Measurements from ENCODE around the gene RUNDC1.
"Not testable (repeated sequence)": the region's sequence is repeated elsewhere in the genome, so short reads cannot be mapped to it uniquely, and the experiment has no call there.

Gene RUNDC1

GRCh38 chr17:42980274-42980765 lies at the start of gene RUNDC1:
RUNDC1 (plus strand) TSS chr17:42980565; CDS start chr17:42980577, 12 bp downstream.
- DNase-seq (ENCODE audit: low read depth) = peak; percentile 85

- peak; percentile 65 for DNase-seq (ENCODE audit: low read depth)
Observed at GRCh38 chr17:42937712-42938596, 42.4 kb upstream of the RUNDC1 start.

GRCh38 chr17:42944211-42944610 lies 36.2 kb upstream of the RUNDC1 start:
- no peak for DNase-seq (ENCODE audit: low read depth)

- no peak for DNase-seq (ENCODE audit: low read depth)
Observed at GRCh38 chr17:42946812-42947211, 33.6 kb upstream of the RUNDC1 start.

- DNase-seq (ENCODE audit: low read depth) = no peak
Observed at GRCh38 chr17:42950044-42950783, 30.2 kb upstream of the RUNDC1 start.

DNA sequence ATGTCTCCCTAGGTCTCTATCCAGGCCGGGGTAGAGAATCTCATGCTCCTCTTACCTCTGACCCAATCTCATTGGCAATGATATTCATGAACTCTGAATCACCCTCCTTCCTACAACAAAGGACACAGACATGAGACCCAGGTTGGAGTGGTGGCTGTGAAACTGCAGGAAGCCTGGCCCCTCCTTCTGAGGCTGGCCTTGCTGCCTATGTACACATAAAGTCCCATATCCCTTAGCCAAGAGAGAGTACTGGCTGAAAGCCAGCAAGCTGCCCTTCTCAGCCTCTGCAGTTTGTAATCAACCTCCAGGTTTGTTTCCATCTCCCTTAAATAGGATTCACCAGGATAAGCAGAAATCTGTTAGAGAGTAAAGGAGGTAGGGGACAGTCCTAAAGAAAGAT lies 26.7 kb upstream of the RUNDC1 start:
- DNase-seq (ENCODE audit: low read depth) = peak; percentile 16

DNA sequence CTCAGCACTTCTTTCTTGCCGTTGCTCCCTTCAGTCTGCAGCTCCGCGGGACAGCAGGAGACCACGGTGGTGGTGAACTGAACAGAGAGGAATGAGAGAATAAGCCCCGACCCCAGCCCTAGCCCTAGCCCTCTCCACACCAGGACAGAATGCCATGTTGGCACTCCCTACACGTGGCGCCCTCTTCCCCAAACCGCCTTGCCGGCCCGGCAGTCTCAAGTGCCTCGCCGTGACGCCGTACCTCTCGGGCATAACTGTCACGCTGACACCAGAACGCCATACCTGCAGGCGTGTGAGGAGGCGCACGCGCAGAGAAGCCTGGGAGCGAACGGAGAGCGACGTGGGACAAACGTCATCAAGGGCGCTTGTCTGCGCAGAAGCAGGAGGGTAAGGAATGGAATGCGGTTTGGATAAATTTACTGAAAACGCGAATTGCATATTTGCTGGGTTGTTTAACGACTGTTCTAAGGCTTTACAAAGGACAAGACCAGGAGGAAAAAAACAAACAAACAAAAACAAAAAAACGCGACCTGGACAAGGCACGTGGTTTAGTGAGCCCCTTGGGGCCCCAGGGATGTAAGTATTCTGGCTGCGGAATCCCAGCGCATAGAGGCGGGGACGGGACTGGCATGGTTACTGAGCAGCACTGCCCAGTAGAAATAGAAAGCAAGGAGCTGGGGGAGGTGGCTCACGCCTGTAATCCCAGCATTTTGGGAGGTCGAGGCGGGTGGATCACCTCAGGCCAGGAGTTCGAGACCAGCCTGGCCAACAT lies 16.0 kb upstream of the RUNDC1 start, which contains the start of gene AARSD1:
TSS of gene AARSD1 (minus strand) at position 294 of the 772 bp plus-strand sequence. CDS start at position 280, 14 bp downstream.
- DNase-seq (ENCODE audit: low read depth) = peak; percentile 95

DNA sequence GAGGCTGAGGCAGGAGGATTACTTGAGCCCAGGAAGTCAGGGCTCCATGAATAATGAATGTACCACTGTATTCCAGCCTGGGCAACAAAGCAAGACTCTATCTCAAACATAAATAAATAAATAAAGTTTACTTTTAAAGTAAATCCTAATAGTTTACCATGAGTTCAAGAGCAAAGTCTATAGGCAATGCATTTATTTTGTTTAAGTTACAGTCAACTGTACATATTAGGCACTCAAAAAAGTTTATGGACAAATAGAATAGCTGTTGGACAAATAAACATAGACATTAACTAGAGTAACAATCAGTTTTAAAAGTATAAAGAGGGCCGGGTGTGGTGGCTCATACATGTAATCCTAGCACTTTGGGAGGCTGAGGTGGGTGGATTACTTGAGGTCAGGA lies 12.4 kb upstream of the RUNDC1 start:
- no peak for DNase-seq (ENCODE audit: low read depth)

- DNase-seq (ENCODE audit: low read depth) = peak; percentile 41
Observed at GRCh38 chr17:42969001-42969581, 11.3 kb upstream of the RUNDC1 start.

DNA sequence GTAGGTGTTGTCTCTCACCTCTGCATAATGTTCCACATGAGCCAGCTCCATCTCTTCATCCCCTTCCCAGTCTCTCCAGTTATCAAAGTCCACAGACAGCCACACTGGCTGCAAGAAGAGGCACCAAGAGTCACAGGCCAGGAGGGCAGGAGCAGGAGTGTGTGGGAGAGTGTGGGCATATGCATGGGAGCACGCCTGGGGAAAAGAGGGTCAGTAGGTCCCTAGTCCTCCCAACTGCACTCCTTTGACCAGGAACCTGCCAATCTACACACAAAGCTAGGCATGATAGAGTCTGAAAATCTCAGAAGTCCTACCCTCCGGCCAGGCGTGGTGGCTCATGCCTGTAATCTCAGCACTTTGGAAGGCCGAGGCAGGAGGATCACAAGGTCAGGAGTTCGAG lies 8.8 kb upstream of the RUNDC1 start:
- DNase-seq (ENCODE audit: low read depth) = no peak

DNA sequence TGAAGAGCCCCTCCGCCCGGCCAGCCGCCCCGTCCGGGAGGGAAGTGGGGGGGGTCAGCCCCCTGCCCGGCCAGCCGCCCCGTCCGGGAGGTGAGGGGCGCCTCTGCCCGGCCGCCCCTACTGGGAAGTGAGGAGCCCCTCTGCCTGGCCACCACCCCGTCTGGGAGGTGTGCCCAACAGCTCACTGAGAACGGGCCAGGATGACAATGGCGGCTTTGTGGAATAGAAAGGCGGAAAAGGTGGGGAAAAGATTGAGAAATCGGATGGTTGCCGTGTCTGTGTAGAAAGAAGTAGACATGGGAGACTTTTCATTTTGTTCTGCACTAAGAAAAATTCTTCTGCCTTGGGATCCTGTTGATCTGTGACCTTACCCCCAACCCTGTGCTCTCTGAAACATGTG lies 7.0 kb upstream of the RUNDC1 start:
- DNase-seq (ENCODE audit: low read depth) = not testable (repeated sequence)

DNA sequence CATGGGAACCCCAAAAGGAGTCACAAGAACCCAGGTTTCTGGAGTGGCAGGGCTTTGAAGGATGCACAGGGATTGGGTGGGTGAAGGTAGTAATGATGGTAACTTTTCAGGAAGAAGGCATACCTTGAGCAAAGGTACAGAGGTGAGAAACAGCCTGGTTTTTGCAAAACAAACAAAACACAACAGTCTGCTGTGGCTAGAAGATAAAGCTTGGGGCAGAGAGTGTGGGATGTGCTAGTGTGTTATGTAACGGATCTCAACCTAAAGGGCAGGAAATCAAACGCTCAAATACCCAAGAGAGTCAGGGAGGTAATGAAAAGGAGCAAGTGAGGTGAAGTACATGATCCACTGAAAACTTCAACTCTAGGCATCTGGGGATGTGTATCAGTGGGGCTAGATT lies 5.1 kb upstream of the RUNDC1 start:
- DNase-seq (ENCODE audit: low read depth) = no peak

DNA sequence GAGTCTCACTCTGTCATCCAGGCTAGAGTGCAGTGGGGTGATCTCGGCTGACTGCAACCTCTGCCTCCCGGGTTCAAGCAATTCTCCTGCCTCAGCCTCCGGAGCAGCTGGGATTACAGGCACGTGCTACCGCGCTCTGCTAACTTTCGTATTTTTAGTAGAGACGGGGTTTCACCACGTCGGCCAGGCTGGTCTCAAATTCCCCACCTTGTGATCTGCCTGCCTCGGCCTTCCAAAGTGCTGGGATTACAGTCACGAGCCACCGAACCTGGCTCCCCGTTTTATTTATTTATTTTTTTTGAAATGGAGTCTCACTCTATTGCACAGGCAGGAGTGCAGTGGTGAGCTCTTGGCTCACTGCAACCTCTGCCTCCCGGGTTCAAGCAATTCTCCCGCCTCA lies 4.7 kb upstream of the RUNDC1 start:
- DNase-seq (ENCODE audit: low read depth) = not testable (repeated sequence)

- DNase-seq (ENCODE audit: low read depth) = peak; percentile 23
Observed at GRCh38 chr17:42979511-42980273, 673 bp upstream of the RUNDC1 start, which contains the start of gene PTGES3L. PTGES3L (minus strand) TSS chr17:42980080; CDS start chr17:42980053, 27 bp downstream.

- DNase-seq (ENCODE audit: low read depth) = peak; percentile 70
Observed at GRCh38 chr17:42980766-42981397, 517 bp downstream of the RUNDC1 start.

DNA sequence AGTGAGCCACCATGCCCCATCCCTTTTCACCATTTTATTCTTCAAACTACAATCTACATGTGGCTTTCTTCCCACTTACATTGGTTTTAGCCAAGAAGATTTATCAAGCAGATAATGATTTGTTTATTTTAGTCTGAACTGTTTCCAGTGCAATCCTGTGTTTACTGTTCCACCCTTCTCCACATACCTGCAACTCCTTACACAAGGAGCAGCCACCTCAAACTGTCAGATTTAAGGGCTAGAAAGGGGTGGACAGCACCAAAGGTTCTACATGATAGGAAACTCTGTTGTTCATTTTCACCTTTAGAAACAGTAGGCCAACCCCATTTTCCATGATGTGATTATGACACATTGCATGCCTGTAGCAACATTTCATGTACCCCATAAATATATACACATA lies 1.9 kb downstream of the RUNDC1 start:
- no peak for DNase-seq (ENCODE audit: low read depth)

GRCh38 chr17:42985225-42985624 lies 4.9 kb downstream of the RUNDC1 start:
- DNase-seq (ENCODE audit: low read depth) = no peak

DNA sequence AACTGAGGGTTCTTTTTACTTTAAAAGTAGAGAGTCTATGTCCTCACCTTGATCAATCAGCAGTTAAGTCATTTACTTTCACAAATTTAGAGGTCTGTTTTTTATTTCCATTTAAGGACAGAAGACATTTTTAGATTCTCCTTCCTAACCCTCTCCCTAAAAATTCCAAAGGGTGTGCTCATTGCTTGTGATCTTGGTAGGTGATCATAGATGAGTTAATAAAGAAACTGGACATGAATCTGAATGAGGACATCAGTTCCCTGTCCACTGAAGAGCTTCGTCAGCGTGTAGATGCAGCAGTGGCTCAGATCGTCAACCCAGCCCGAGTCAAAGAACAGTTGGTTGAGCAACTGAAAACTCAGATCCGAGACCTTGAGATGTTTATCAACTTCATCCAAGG lies 8.8 kb downstream of the RUNDC1 start:
- DNase-seq (ENCODE audit: low read depth) = no peak

DNA sequence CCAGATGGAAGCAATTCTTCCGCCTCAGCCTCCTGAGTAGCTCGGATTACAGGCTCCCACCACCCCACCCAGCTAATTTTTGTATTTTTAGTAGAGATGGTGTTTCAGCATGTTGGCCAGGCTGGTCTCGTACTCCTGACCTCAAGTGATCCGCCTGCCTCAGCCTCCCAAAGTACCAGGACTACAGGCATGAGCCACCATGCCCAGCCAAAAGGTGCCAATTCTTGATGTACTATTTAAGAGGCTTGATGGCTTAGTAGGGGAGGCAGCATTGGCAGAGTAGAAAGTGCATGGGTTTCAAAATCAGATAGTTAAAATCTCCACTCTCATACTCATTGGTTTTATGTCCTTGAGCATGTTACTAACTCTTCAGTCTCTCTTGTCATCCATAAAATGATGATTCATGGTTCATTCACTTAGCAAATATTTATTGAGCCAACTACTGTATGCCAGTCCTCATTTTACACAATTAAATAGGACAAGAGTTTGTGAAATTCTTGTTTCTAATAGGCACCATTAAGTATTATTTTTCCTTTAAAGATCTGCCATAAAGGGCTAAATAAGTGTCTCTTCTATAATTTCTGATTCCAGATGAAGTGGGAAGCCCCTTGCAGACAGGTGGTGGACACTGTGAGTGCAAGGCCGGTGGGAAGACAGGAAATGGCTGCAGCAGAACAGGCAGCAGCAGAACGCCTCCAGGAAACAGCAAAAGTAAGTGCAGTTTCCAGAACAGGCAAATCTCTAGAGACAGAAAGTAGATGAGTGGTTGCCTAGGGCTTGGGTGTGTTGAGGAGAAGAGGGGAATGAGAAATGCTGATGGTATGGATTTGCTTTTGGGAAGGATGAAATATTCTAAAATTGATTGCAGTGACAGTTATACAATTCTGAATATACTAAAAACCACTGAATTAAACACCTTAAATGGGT lies 9.6 kb downstream of the RUNDC1 start:
- DNase-seq (ENCODE audit: low read depth) = peak; percentile 66

All from iris pigment epithelial cell (primary cell).